PC-9 (cell line): ENCODE measurements around the gene AP2B1. TPM values are rescaled to one million over a fixed set of nuclear protein-coding genes. Genes with fewer than 3 reads are reported as not detected.

ENCODE experiments used
- BruUV-seq: library from RNA; stranded (reverse); fragments of 400-500 nt; replicated peaks from 2 replicates; lab custom pipeline; 2021; lab: Mats Ljungman, UMichigan
- CTCF ChIA-PET: fragments of 300-600 bp; sonication (Branson Sonifier 250); formaldehyde crosslinking; loops from one replicate; lab custom pipeline; 2022; ENCODE audit warnings: antibody characterized with exemption; lab: Charles Lee
- POLR2A ChIA-PET: fragments of 300-600 bp; sonication (Branson Sonifier 250); formaldehyde crosslinking; loops from one replicate; lab custom pipeline; 2022; ENCODE audit warnings: antibody characterized with exemption; ENCODE audit not compliant: unreplicated experiment; lab: Charles Lee
- DNase-seq, 2 experiments: peaks; one replicate each; pipeline versions ENCODE4 v3.0.0 to v3.0.0-alpha.2; 2015 to 2022; ENCODE audit warnings: mixed read lengths in 1 of 2
- H2AFZ ChIP-seq: fragments of 200-600 bp; sonication (generic); 2 replicates; pipeline ENCODE4 v1.8.1; 2017; ENCODE audit warnings: antibody characterized with exemption
- H3F3A ChIP-seq: fragments of 200-600 bp; sonication (generic); 2 replicates; pipeline ENCODE4 v1.8.1; 2017; ENCODE audit warnings: antibody characterized with exemption, mild to moderate bottlenecking, low read depth; ENCODE audit not compliant: insufficient read depth
- H3K27ac ChIP-seq: fragments of 200-600 bp; sonication (generic); 2 replicates; pipeline ENCODE4 v1.6.1; 2016; ENCODE audit warnings: mixed run types
- H3K27me3 ChIP-seq: fragments of 200-600 bp; sonication (generic); 2 replicates; pipeline ENCODE4 v1.6.1; 2016; ENCODE audit warnings: low read depth, mixed run types; ENCODE audit not compliant: insufficient read depth
- H3K36me3 ChIP-seq: fragments of 200-600 bp; sonication (generic); 2 replicates; pipeline ENCODE4 v1.6.1; 2016; ENCODE audit warnings: low read depth, mixed run types
- H3K4me1 ChIP-seq: fragments of 200-600 bp; sonication (generic); replicated peaks from 2 replicates; pipeline ENCODE4 v1.6.1; 2016; ENCODE audit warnings: mixed run types; ENCODE audit not compliant: insufficient read depth
- H3K4me2 ChIP-seq: fragments of 200-600 bp; sonication (generic); 2 replicates; pipeline ENCODE4 v1.6.1; 2017; ENCODE audit warnings: mixed run types
- H3K4me3 ChIP-seq: fragments of 200-600 bp; sonication (generic); 2 replicates; pipeline ENCODE4 v1.6.1; 2016; ENCODE audit warnings: mixed run types
- H3K79me2 ChIP-seq: fragments of 200-600 bp; sonication (generic); 2 replicates; pipeline ENCODE4 v1.6.1; 2017; ENCODE audit warnings: low read depth, mixed run types
- H3K9me2 ChIP-seq: fragments of 200-600 bp; sonication (generic); 2 replicates; pipeline ENCODE4 v1.8.1; 2017; ENCODE audit warnings: mild to moderate bottlenecking; ENCODE audit not compliant: insufficient read depth
- H3K9me3 ChIP-seq: fragments of 200-600 bp; sonication (generic); 2 replicates; pipeline ENCODE4 v1.8.1; 2016; ENCODE audit warnings: low read depth; ENCODE audit not compliant: insufficient read depth
- H4K20me1 ChIP-seq: fragments of 200-600 bp; sonication (generic); 2 replicates; pipeline ENCODE4 v1.8.1; 2017; ENCODE audit not compliant: insufficient read depth
- CTCF ChIP-seq: fragments of 200-600 bp; sonication (generic); conservative IDR thresholded peaks from 2 replicates; pipeline ENCODE4 v1.6.1; 2017; ENCODE audit warnings: mixed run types, antibody characterized with exemption, mild to moderate bottlenecking, moderate library complexity
- EZH2 ChIP-seq: fragments of 200-600 bp; sonication (generic); IDR thresholded peaks from 2 replicates; pipeline ENCODE4 v1.8.0; 2017; ENCODE audit warnings: antibody characterized with exemption, low read depth
- intact Hi-C: fragments of 100-400 bp; cut with micrococcal nuclease; formaldehyde crosslinking; loops from one replicate; pipeline ENCODE4 v1.10.0; 2022; ENCODE audit not compliant: unreplicated experiment
- total RNA-seq: library from RNA; stranded (reverse); gene quantifications from 2 replicates; pipeline ENCODE4 v1.2.3, GENCODE V29; 2021

The AP2B1 gene
- total RNA-seq, 1 experiment from 2014 or later = 186 TPM

- DNase-seq = no peak
- Histone ChIP-seq H3K4me1 (no peaks in the 10 kb centered on the region), H3K27ac (no peak overlapping the region), H3K9me2 (no peaks in the 10 kb centered on the region), H3K9me3 (no peaks in the 10 kb centered on the region), H3K79me2 (no peaks in the 10 kb centered on the region), H3K27me3 (peaks cover 68% of the 10 kb centered on the region), H2AFZ (no peak overlapping the region), H4K20me1 (peaks cover 3% of the 10 kb centered on the region; the same call in 1 of the 2 replicates), H3K4me3 (no peak overlapping the region), H3K36me3 (no peaks in the 10 kb centered on the region), H3F3A (no peaks in the 10 kb centered on the region), H3K4me2 (no peak overlapping the region)
- no TSS peak for BruUV-seq
- no peak for TF ChIP-seq CTCF
- TF ChIP-seq EZH2 = no peak
- intact Hi-C loops = no loop called here
- POLR2A ChIA-PET = no interaction called here
- CTCF ChIA-PET = no interaction called here
Observed at GRCh38 chr17:35738519-35739133, 151.5 kb downstream of the AP2B1 start.

- H3K4me2 ChIP-seq = no peak overlapping the region
- CTCF ChIA-PET = no interaction called here
- no peaks in the 10 kb centered on the region for H3K36me3 ChIP-seq
- no TSS peak for BruUV-seq
- H4K20me1 ChIP-seq = peaks cover 3% of the 10 kb centered on the region; the same call in 1 of the 2 replicates
- H2AFZ ChIP-seq = no peak overlapping the region
- no peaks in the 10 kb centered on the region for H3K4me1 ChIP-seq
- intact Hi-C loops = loop anchor here (10.0 kb wide), 1 partner anchor 605 kb away; no protein-coding TSS in a partner anchor
- POLR2A ChIA-PET = no interaction called here
- H3K27ac ChIP-seq = no peak overlapping the region
- TF ChIP-seq EZH2 = no peak
- TF ChIP-seq CTCF = no peak
- no peaks in the 10 kb centered on the region for H3F3A ChIP-seq
- no peak for DNase-seq
- H3K4me3 ChIP-seq = no peak overlapping the region
- H3K9me2 ChIP-seq = no peaks in the 10 kb centered on the region
- H3K27me3 ChIP-seq = peaks cover 84% of the 10 kb centered on the region
- H3K9me3 ChIP-seq = no peaks in the 10 kb centered on the region
- H3K79me2 ChIP-seq = no peaks in the 10 kb centered on the region
Observed at GRCh38 chr17:35740216-35740615, 153.1 kb downstream of the AP2B1 start.

GRCh38 chr17:35740997-35741931, 154.1 kb downstream of the AP2B1 start:
- Histone ChIP-seq H3K9me3 (no peaks in the 10 kb centered on the region), H3K4me1 (no peaks in the 10 kb centered on the region), H3K27me3 (peaks cover 91% of the 10 kb centered on the region), H3K4me2 (no peak overlapping the region), H3F3A (no peaks in the 10 kb centered on the region), H4K20me1 (peaks cover 3% of the 10 kb centered on the region; the same call in 1 of the 2 replicates), H3K79me2 (no peaks in the 10 kb centered on the region), H3K9me2 (no peaks in the 10 kb centered on the region), H3K36me3 (no peaks in the 10 kb centered on the region), H3K4me3 (no peak overlapping the region), H2AFZ (no peak overlapping the region), H3K27ac (no peak overlapping the region)
- intact Hi-C loops = loop anchor here (10.0 kb wide), 1 partner anchor 606 kb away; no protein-coding TSS in a partner anchor
- no peak for DNase-seq
- TF ChIP-seq CTCF (no peak), EZH2 (no peak)
- POLR2A ChIA-PET = interaction anchor here (0.6 kb wide), 1 partner anchor 98 kb away, joined by 16 read pairs; no protein-coding TSS in a partner anchor
- no TSS peak for BruUV-seq
- CTCF ChIA-PET = no interaction called here
